Astrocyte of the cerebellum (primary cell): ENCODE measurements around the gene FAM227B.
A peak's percentile ranks its signal among the peaks of the same experiment; 100 is the strongest.

ENCODE experiments used
- DNase-seq: peaks from one replicate; pipeline ENCODE4 v3.0.0-alpha.2; 2011; ENCODE audit warnings: low read depth
- H3K4me3 ChIP-seq: 2 replicates; pipeline ENCODE4 v1.5.1; 2011; ENCODE audit warnings: mild to moderate bottlenecking, low read depth, low read length, moderate library complexity
- CTCF ChIP-seq: IDR thresholded peaks from 2 replicates; pipeline ENCODE4 v1.5.1; 2012; ENCODE audit warnings: low read length, low read depth, moderate library complexity, mild to moderate bottlenecking; ENCODE audit errors: missing control alignments
- in situ Hi-C: cut with HindIII; loops from 2 replicates; pipeline ENCODE4 v1.10.0; 2017; ENCODE audit warnings: low sequenced_read_pairs

FAM227B gene

GRCh38 chr15:49627407-49627877 is 6.8 kb upstream of the FAM227B start:
- DNase-seq, result peak; percentile 50
- in situ Hi-C loops, result no loop called here
- no peak for TF ChIP-seq CTCF
- no peak overlapping the region for H3K4me3 ChIP-seq

GRCh38 chr15:49625460-49626036 is 4.9 kb upstream of the FAM227B start:
- DNase-seq, result no peak
- no peak overlapping the region for H3K4me3 ChIP-seq
- in situ Hi-C loops, result no loop called here
- TF ChIP-seq CTCF, result no peak

- H3K4me3 ChIP-seq, result peak overlapping the region; percentile 9
- DNase-seq, result peak; percentile 85
- no peak for TF ChIP-seq CTCF
- in situ Hi-C loops, result no loop called here
These were observed 3.4 kb upstream of the FAM227B start for GRCh38 chr15:49624056-49624455.

- DNase-seq, result no peak
- no peak overlapping the region for H3K4me3 ChIP-seq
- peak; percentile 33 for TF ChIP-seq CTCF
- in situ Hi-C loops, result no loop called here
These were observed 1.9 kb upstream of the FAM227B start for GRCh38 chr15:49622561-49622960.

- in situ Hi-C loops, result no loop called here
- DNase-seq, result no peak
- TF ChIP-seq CTCF, result no peak
These were observed 1.3 kb upstream of the FAM227B start for GRCh38 chr15:49621887-49622286.

GRCh38 chr15:49621401-49621811 is 788 bp upstream of the FAM227B start:
- TF ChIP-seq CTCF, result no peak
- peak overlapping the region; percentile 62 for H3K4me3 ChIP-seq
- DNase-seq, result no peak
- in situ Hi-C loops, result no loop called here

More at GRCh38 chr15:49621887-49622286, 1.3 kb upstream of the FAM227B start:
- H3K4me3 ChIP-seq, result peak overlapping the region; percentile 62

- peak overlapping the region; percentile 62 for H3K4me3 ChIP-seq
- no peak for TF ChIP-seq CTCF
- in situ Hi-C loops, result no loop called here
- DNase-seq, result no peak
These were observed 419 bp downstream of the FAM227B start for GRCh38 chr15:49620199-49620598.
